Measurements from ENCODE around the gene PIP5K1A. TPM values are rescaled to one million over a fixed set of nuclear protein-coding genes. Genes with fewer than 3 reads are reported as not detected.

The PIP5K1A gene
- total RNA-seq, 1 donor, result 67.7 TPM

DNA sequence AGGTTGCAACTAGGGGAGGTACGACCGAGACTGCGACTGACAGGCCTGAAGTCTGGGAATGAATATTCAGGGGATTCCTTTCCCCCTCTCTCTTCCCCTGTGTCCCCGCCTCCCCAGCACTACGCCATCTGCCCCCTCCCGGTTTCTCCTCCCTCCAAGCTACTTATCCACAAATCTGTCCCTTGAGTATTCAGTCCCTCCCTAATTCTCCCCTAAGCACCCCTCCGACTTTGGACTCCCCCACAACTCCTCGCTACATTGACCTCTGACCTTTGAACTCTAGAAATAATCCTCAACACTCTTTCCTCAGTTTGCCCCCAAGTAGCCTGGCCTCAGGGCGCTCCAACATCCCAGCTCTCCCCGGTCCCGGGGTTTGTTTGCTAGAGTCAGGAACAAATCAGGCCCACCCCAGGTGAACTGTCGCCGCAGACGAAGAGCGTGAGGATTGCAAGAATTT is 33.0 kb upstream of the PIP5K1A start:
- Histone ChIP-seq H3K9me3 (ENCODE audit: low read depth, low read length) (no peaks in the 10 kb centered on the region), H2AFZ (ENCODE audit: low read length) (peak overlapping the region; percentile 93), H3K36me3 (ENCODE audit: insufficient read depth, low read length) (peaks cover 30% of the 10 kb centered on the region), H4K20me1 (ENCODE audit: insufficient read depth, low read length) (no peaks in the 10 kb centered on the region), H3K27me3 (ENCODE audit: insufficient read depth, low read length) (no peaks in the 10 kb centered on the region), H3K4me2 (ENCODE audit: insufficient read depth, low read length) (peak overlapping the region; percentile 94), H3K4me1 (ENCODE audit: insufficient read depth, low read length) (peaks cover 22% of the 10 kb centered on the region), H3K79me2 (ENCODE audit: insufficient read depth, low read length) (peaks cover 28% of the 10 kb centered on the region), H3K27ac (ENCODE audit: low read depth, low read length) (peak overlapping the region; percentile 67), H3K4me3 (ENCODE audit: insufficient read depth, low read length) (peak overlapping the region; percentile 81)
- TF ChIP-seq, protein P1, sequence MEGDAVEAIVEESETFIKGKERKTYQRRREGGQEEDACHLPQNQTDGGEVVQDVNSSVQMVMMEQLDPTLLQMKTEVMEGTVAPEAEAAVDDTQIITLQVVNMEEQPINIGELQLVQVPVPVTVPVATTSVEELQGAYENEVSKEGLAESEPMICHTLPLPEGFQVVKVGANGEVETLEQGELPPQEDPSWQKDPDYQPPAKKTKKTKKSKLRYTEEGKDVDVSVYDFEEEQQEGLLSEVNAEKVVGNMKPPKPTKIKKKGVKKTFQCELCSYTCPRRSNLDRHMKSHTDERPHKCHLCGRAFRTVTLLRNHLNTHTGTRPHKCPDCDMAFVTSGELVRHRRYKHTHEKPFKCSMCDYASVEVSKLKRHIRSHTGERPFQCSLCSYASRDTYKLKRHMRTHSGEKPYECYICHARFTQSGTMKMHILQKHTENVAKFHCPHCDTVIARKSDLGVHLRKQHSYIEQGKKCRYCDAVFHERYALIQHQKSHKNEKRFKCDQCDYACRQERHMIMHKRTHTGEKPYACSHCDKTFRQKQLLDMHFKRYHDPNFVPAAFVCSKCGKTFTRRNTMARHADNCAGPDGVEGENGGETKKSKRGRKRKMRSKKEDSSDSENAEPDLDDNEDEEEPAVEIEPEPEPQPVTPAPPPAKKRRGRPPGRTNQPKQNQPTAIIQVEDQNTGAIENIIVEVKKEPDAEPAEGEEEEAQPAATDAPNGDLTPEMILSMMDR (IDR thresholded peaks at IDR 0.05; ENCODE audit: extremely low read depth, low read depth, low read length), result no peak
- no peak for DNase-seq (ENCODE audit: insufficient read length, low spot score, missing footprints)

DNA sequence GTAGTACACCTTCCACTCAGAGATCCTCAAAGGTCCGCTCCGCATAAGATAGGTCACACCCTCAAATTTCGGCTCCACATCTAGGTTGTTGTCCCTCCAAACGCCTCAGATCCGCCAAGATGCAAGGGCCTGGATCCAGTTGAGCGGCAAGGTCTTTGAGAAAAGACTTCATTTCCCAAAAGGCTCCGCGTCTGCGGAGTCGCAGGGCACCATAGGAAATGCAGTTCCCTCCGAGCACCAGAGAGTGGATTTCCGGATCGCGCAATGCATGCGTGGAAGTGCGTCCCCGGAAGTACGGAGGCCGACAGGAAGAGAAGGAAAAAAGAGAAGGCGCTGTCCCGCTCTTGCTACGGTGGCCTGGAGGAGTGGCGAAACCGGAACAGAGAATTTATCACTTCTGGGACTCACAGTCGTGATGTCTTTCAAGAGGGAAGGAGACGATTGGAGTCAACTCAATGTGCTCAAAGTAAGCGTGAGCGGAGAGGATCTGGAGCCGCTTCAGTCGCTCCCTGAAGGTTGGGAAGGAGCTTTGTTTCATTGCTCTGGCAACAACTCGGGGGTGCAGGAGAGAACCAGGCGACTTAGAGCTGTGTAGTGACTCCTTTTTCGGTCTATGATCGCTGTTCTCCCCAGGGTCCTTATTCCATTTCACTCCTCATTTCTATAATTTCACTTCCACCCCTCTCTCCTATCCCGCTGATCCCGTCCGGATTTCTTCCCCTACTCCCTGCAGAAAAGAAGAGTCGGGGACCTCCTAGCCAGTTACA is 32.4 kb upstream of the PIP5K1A start, which contains the start of the genes LYSMD1 and SCNM1:
Gene LYSMD1 (minus strand): TSS at position 165 of the 767 bp plus-strand sequence. CDS start 644 bp downstream, outside the sequence.
Gene SCNM1 (plus strand): TSS at position 407 of the 767 bp plus-strand sequence. CDS start 9 bp downstream, at position 416.
- peak within 1 kb of the TSS; percentile 81 for H3K4me3 ChIP-seq (ENCODE audit: insufficient read depth, low read length)
- H3K36me3 ChIP-seq (ENCODE audit: insufficient read depth, low read length), result peaks cover 29% of the 10 kb centered on the region
- H3K4me2 ChIP-seq (ENCODE audit: insufficient read depth, low read length), result peak within 1 kb of the TSS; percentile 94
- no peaks in the 10 kb centered on the region for H3K9me3 ChIP-seq (ENCODE audit: low read depth, low read length)
- peaks cover 22% of the 10 kb centered on the region for H3K4me1 ChIP-seq (ENCODE audit: insufficient read depth, low read length)
- no peaks in the 10 kb centered on the region for H4K20me1 ChIP-seq (ENCODE audit: insufficient read depth, low read length)
- TF ChIP-seq, protein P1 (IDR thresholded peaks at IDR 0.05; ENCODE audit: extremely low read depth, low read depth, low read length), result no peak
- H3K79me2 ChIP-seq (ENCODE audit: insufficient read depth, low read length), result peaks cover 28% of the 10 kb centered on the region
- no peaks in the 10 kb centered on the region for H3K27me3 ChIP-seq (ENCODE audit: insufficient read depth, low read length)
- H3K27ac ChIP-seq (ENCODE audit: low read depth, low read length), result peak within 1 kb of the TSS; percentile 84
- peak within 1 kb of the TSS; percentile 93 for H2AFZ ChIP-seq (ENCODE audit: low read length)
- peak; percentile 95 for DNase-seq (ENCODE audit: insufficient read length, low spot score, missing footprints)

GRCh38 chr1:151166505-151166956 is 31.8 kb upstream of the PIP5K1A start:
- Histone ChIP-seq H2AFZ (ENCODE audit: low read length) (peak overlapping the region; percentile 87), H3K36me3 (ENCODE audit: insufficient read depth, low read length) (peaks cover 31% of the 10 kb centered on the region), H3K27me3 (ENCODE audit: insufficient read depth, low read length) (no peaks in the 10 kb centered on the region), H3K4me1 (ENCODE audit: insufficient read depth, low read length) (peaks cover 22% of the 10 kb centered on the region), H3K79me2 (ENCODE audit: insufficient read depth, low read length) (peaks cover 28% of the 10 kb centered on the region), H3K27ac (ENCODE audit: low read depth, low read length) (peak overlapping the region; percentile 84), H3K9me3 (ENCODE audit: low read depth, low read length) (no peaks in the 10 kb centered on the region), H4K20me1 (ENCODE audit: insufficient read depth, low read length) (no peaks in the 10 kb centered on the region), H3K4me3 (ENCODE audit: insufficient read depth, low read length) (peak overlapping the region; percentile 81), H3K4me2 (ENCODE audit: insufficient read depth, low read length) (peak overlapping the region; percentile 94)
- TF ChIP-seq, protein P1 (IDR thresholded peaks at IDR 0.05; ENCODE audit: extremely low read depth, low read depth, low read length), result no peak
- DNase-seq (ENCODE audit: insufficient read length, low spot score, missing footprints), result peak; percentile 94

GRCh38 chr1:151167116-151167515 is 31.2 kb upstream of the PIP5K1A start:
- Histone ChIP-seq H3K27ac (ENCODE audit: low read depth, low read length) (peak overlapping the region; percentile 84), H3K27me3 (ENCODE audit: insufficient read depth, low read length) (no peaks in the 10 kb centered on the region), H4K20me1 (ENCODE audit: insufficient read depth, low read length) (no peaks in the 10 kb centered on the region), H3K4me2 (ENCODE audit: insufficient read depth, low read length) (peak overlapping the region; percentile 94), H3K36me3 (ENCODE audit: insufficient read depth, low read length) (peaks cover 28% of the 10 kb centered on the region), H2AFZ (ENCODE audit: low read length) (no peak overlapping the region), H3K4me1 (ENCODE audit: insufficient read depth, low read length) (peaks cover 25% of the 10 kb centered on the region), H3K79me2 (ENCODE audit: insufficient read depth, low read length) (peaks cover 28% of the 10 kb centered on the region), H3K4me3 (ENCODE audit: insufficient read depth, low read length) (peak overlapping the region; percentile 81), H3K9me3 (ENCODE audit: low read depth, low read length) (no peaks in the 10 kb centered on the region)
- no peak for DNase-seq (ENCODE audit: insufficient read length, low spot score, missing footprints)
- TF ChIP-seq, protein P1 (IDR thresholded peaks at IDR 0.05; ENCODE audit: extremely low read depth, low read depth, low read length), result no peak

All from osteoblast (primary cell).